ENCODE data around the gene NR1H4. TPM values are rescaled to one million over a fixed set of nuclear protein-coding genes. Genes with fewer than 3 reads are reported as not detected.
A peak's percentile ranks its signal among the peaks of the same experiment; 100 is the strongest.

The NR1H4 gene
- total and polyA plus RNA-seq, 2 of the 8 experiments (the other 6 are each of a cell fraction or from before 2014, with no cell fraction given): not detected

- Histone ChIP-seq H3K56ac (replicated peaks; ENCODE audit: insufficient read length, low read depth, low read length) (no peak overlapping the region), H2BK15ac (ENCODE audit: low read length) (no peak overlapping the region), H2BK20ac (ENCODE audit: low read length) (no peak overlapping the region), H4K91ac (replicated peaks; ENCODE audit: insufficient read length, low read length) (no peak overlapping the region), H3K4ac (replicated peaks; ENCODE audit: insufficient read length, low read depth, low read length) (no peak overlapping the region), H3K9me3 (ENCODE audit: insufficient read depth in 2 of 2, low read depth in 1 of 2, low read length in 1 of 2) (no peaks in the 10 kb centered on the region), H3K27ac (ENCODE audit: low read depth, low read length) (no peak overlapping the region), H4K5ac (ENCODE audit: insufficient read length, low read depth, low read length) (no peak overlapping the region), H3K23me2 (ENCODE audit: low read depth, low read length) (no peaks in the 10 kb centered on the region), H2BK120ac (replicated peaks; ENCODE audit: low read depth, low read length) (no peak overlapping the region), H2BK5ac (ENCODE audit: low read depth, low read length) (no peak overlapping the region; the same call in 1 of the 2 replicates), H3K18ac (ENCODE audit: extremely low read depth, low read length) (0 out of 2 replicates have a peak overlapping the region, but pooled peaks have one; percentile 24), H4K8ac (ENCODE audit: extremely low read depth, insufficient read depth, low read length) (no peak overlapping the region), H3K36me3 (ENCODE audit: control insufficient read depth in 2 of 4, insufficient read depth in 4 of 4, low read length in 3 of 4) (no peaks in the 10 kb centered on the region), H3K14ac (ENCODE audit: insufficient read length) (no peak overlapping the region), H3K79me2 (ENCODE audit: control insufficient read depth in 1 of 2, insufficient read depth in 2 of 2, low read length in 2 of 2) (no peaks in the 10 kb centered on the region), H3K4me1 (replicated peaks in 1 of 4; ENCODE audit: control insufficient read depth in 3 of 4, insufficient read depth in 4 of 4, low read length in 3 of 4) (peaks cover 0 to 4% (median 2%) of the 10 kb centered on the region in 4 experiments; a peak in 2 of 7 replicates), H2AK5ac (ENCODE audit: low read depth, low read length) (no peak overlapping the region), H3K4me2 (ENCODE audit: insufficient read depth in 1 of 2, low read depth in 2 of 2, low read length in 2 of 2) (no peak overlapping the region; a peak in 1 of 4 replicates), H3K4me3 (ENCODE audit: extremely low read depth in 1 of 4, insufficient read depth in 2 of 4, low read depth in 3 of 4, low read length in 4 of 4) (no peak overlapping the region), H3K27me3 (replicated peaks in 1 of 4; ENCODE audit: control insufficient read depth in 3 of 4, extremely low read depth in 1 of 4, insufficient read depth in 3 of 4, low read length in 3 of 4) (no peaks in the 10 kb centered on the region), H3K9ac (replicated peaks in 1 of 4; ENCODE audit: extremely low read depth in 1 of 4, low read depth in 3 of 4, low read length in 3 of 4) (no peak overlapping the region), H4K20me1 (replicated peaks in 1 of 2; ENCODE audit: control insufficient read depth in 1 of 2, insufficient read depth in 2 of 2, low read length in 2 of 2) (no peaks in the 10 kb centered on the region), H3K79me1 (ENCODE audit: low read depth, low read length) (no peaks in the 10 kb centered on the region), H2AFZ (ENCODE audit: low read length) (no peak overlapping the region), H3K23ac (ENCODE audit: insufficient read length) (no peak overlapping the region), H2BK12ac (ENCODE audit: low read depth, low read length) (no peak overlapping the region)
- POLR2A ChIA-PET (ENCODE audit: partially characterized antibody): no interaction called here
- WGBS, 2 experiments (ENCODE audit: extremely low coverage in 1 of 2, insufficient coverage in 1 of 2, insufficient read length in 1 of 2, insufficient replicate concordance in 2 of 2, low coverage in 1 of 2, low lambda C conversion rate in 2 of 2, missing lambda C conversion rate in 1 of 2): 100% methylated on average over 3 of the region's 3 CpGs; no CpG with 5 or more reads in 1 of the 2 experiments
- no peak for DNase-seq (ENCODE audit: low read depth in 1 of 2, low spot score in 2 of 2)
- CTCF ChIA-PET (ENCODE audit: partially characterized antibody): interaction anchor here (1.4 to 2.2 kb wide), 4 partner anchors 10 to 180 kb away, joined by 4 to 11 read pairs (median 5); no protein-coding TSS in a partner anchor
- FAIRE-seq: no peak
- TF ChIP-seq SIRT6 (IDR thresholded peaks at IDR 0.05; ENCODE audit: low read length) (no peak), SP2 (IDR thresholded peaks at IDR 0.05; ENCODE audit: low read length) (no peak), RXRA (IDR thresholded peaks at IDR 0.05; ENCODE audit: insufficient read depth, low read depth, low read length) (no peak), YY1 (IDR thresholded peaks at IDR 0.05; ENCODE audit: low read depth, low read length) (no peak), TCF12 (IDR thresholded peaks at IDR 0.05; ENCODE audit: low read depth, low read length) (no peak), KDM5A (IDR thresholded peaks at IDR 0.05; ENCODE audit: low read length) (no peak), BCL11A (IDR thresholded peaks at IDR 0.05; ENCODE audit: low read depth in 2 of 2, low read length in 2 of 2) (no peak), HDAC6 (IDR thresholded peaks at IDR 0.05; ENCODE audit: low read depth, low read length) (no peak)
Measured at GRCh38 chr12:100528034-100528433, 54.4 kb downstream of the NR1H4 start.

All from H1 (cell line).